HepG2 (cell line): ENCODE measurements around the gene P2RY8. TPM values are rescaled to one million over a fixed set of nuclear protein-coding genes. Genes with fewer than 3 reads are reported as not detected.
A peak's percentile ranks its signal among the peaks of the same experiment; 100 is the strongest.

Experiments
- ATAC-seq: fragments of 200-7000 bp; cut with Tn5 transposase; 3 replicates; pipeline ENCODE4 v1.9.1; 2020; ENCODE audit warnings: mild to moderate bottlenecking, moderate library complexity
- BruUV-seq: library from RNA; stranded (reverse); fragments of 400-500 nt; replicated peaks from 2 replicates; lab custom pipeline; 2021; lab: Mats Ljungman, UMichigan
- CTCF ChIA-PET: fragments of 300-600 bp; formaldehyde crosslinking; extraction: SDS; loops from one replicate; lab custom pipeline; 2021; ENCODE audit warnings: low total read pairs, inconsistent platforms, low intra/inter-chr PET ratio; lab: Yijun Ruan, JAX
- POLR2A ChIA-PET: fragments of 350-600 bp; sonication (Branson Sonifier 250); formaldehyde crosslinking; loops from one replicate; lab custom pipeline; 2020; ENCODE audit warnings: antibody characterized with exemption, inconsistent platforms; lab: Yijun Ruan, JAX
- DNase-seq: peaks from one replicate; pipeline ENCODE4 v3.0.0-alpha.2; 2015; ENCODE audit warnings: low spot score
- FAIRE-seq: peaks from 3 replicates; lab custom pipeline; 2011; peaks lifted over from hg19 to GRCh38; lab: Jason Lieb, UNC
- H2AFZ ChIP-seq: one replicate; pipeline ENCODE4 v1.6.1; 2011; ENCODE audit warnings: low read length, inconsistent platforms
- H3K27ac ChIP-seq: fragments of 300-600 bp; 3 replicates; pipeline ENCODE4 v1.8.0; 2011; ENCODE audit warnings: mixed run types, mild to moderate bottlenecking, mixed read lengths, low read length, inconsistent platforms; ENCODE audit not compliant: insufficient read depth; ENCODE audit errors: extremely low read length
- H3K27me3 ChIP-seq, 2 experiments: fragments of 200-600 bp in 1 of 2; 2 replicates in 1 of 2; 3 replicates in 1 of 2; pipeline versions ENCODE4 v1.6.0 to v1.8.0; 2011; ENCODE audit warnings: low read length in 2 of 2, mild to moderate bottlenecking in 2 of 2, moderate library complexity in 2 of 2, inconsistent platforms in 1 of 2; ENCODE audit not compliant: insufficient read depth in 2 of 2, control insufficient read depth in 1 of 2
- H3K36me3 ChIP-seq, 2 experiments: fragments of 200-600 bp in 1 of 2; replicated peaks in 1 of 2; 2 replicates in 1 of 2; 3 replicates in 1 of 2; pipeline versions ENCODE4 v1.5.1 to v1.8.0; 2011; ENCODE audit warnings: low read length in 2 of 2, inconsistent platforms in 1 of 2; ENCODE audit not compliant: insufficient read depth in 2 of 2, control insufficient read depth in 1 of 2
- H3K4me1 ChIP-seq: 2 replicates; pipeline ENCODE4 v1.5.1; 2012; ENCODE audit warnings: low read length, inconsistent platforms; ENCODE audit not compliant: insufficient read depth
- H3K4me2 ChIP-seq: 2 replicates; pipeline ENCODE4 v1.6.0; 2011; ENCODE audit warnings: low read depth, low read length, inconsistent platforms
- H3K4me3 ChIP-seq, 3 experiments: fragments of 200-600 bp in 1 of 3; sonication (generic), shearing (Covaris generic) in 1 of 3; replicated peaks in 1 of 3; 2 replicates each; pipeline ENCODE4 v1.5.1; 2011 to 2016; ENCODE audit warnings: low read length in 3 of 3, inconsistent platforms in 2 of 3, low read depth in 2 of 3, mild to moderate bottlenecking in 2 of 3, control low read depth in 1 of 3, mixed read lengths in 1 of 3; ENCODE audit not compliant: insufficient read depth in 1 of 3
- H3K79me2 ChIP-seq: one replicate; pipeline ENCODE4 v1.6.1; 2011; ENCODE audit warnings: low read length, inconsistent platforms; ENCODE audit not compliant: insufficient read depth
- H3K9ac ChIP-seq: 2 replicates; pipeline ENCODE4 v1.6.0; 2011; ENCODE audit warnings: mild to moderate bottlenecking, low read depth, low read length, inconsistent platforms; ENCODE audit not compliant: insufficient read depth
- H3K9me3 ChIP-seq: 2 replicates; pipeline ENCODE4 v1.5.1; 2012; ENCODE audit warnings: mild to moderate bottlenecking, low read length
- H4K20me1 ChIP-seq: 2 replicates; pipeline ENCODE4 v1.6.0; 2011; ENCODE audit warnings: inconsistent platforms, mild to moderate bottlenecking, low read length, moderate library complexity; ENCODE audit not compliant: insufficient read depth
- ASH2L ChIP-seq: fragments of 300-600, 200-600 bp; sonication (generic); IDR thresholded peaks from 2 replicates; pipeline ENCODE4 v1.7.0; 2017; ENCODE audit warnings: low read depth, mild to moderate bottlenecking, moderate library complexity, mixed read lengths, low read length; ENCODE audit not compliant: insufficient read length
- HOXA9 ChIP-seq: sonication (generic); formaldehyde crosslinking; IDR thresholded peaks from 2 replicates; pipeline ENCODE4 v1.8.1; 2022; ENCODE audit warnings: missing genetic modification reagents, mild to moderate bottlenecking, moderate library complexity, borderline replicate concordance
- SPEN ChIP-seq: sonication (generic); formaldehyde crosslinking; IDR thresholded peaks from 2 replicates; pipeline ENCODE4 v1.5.1; 2020; ENCODE audit warnings: low read depth, mild to moderate bottlenecking, missing genetic modification reagents
- ZFP37 ChIP-seq: sonication (generic); formaldehyde crosslinking; IDR thresholded peaks from 2 replicates; pipeline ENCODE4 v1.4.0; 2020; ENCODE audit warnings: missing genetic modification reagents, borderline replicate concordance
- ZNF773 ChIP-seq: sonication (generic); formaldehyde crosslinking; IDR thresholded peaks from 2 replicates; pipeline ENCODE4 v1.4.0; 2020; ENCODE audit warnings: missing genetic modification reagents, borderline replicate concordance
- WGBS: methylation state at CpG from one replicate; pipeline ENCODE4 v1.1.6; 2017; ENCODE audit warnings: low lambda C conversion rate; 5-methylcytosine and 5-hydroxymethylcytosine counted together
- in situ Hi-C: cut with HindIII; loops from 2 replicates; pipeline ENCODE4 v1.10.0; 2017; ENCODE audit warnings: low pct_unique_long_range_greater_than_20kb; ENCODE audit not compliant: extremely low pct_ligation_motif_present
- intact Hi-C: fragments of 100-400 bp; cut with micrococcal nuclease; formaldehyde crosslinking; loops from one replicate; pipeline ENCODE4 v1.10.0; 2022; ENCODE audit not compliant: unreplicated experiment
- polyA plus RNA-seq, 8 experiments: library from polyadenylated mRNA; depleted of rRNA in 3 of 8; stranded (reverse) in 7 of 8; unstranded in 1 of 8; fragments of >200 nt; fragmentation: Illumina TruSeq in 4 of 8; extraction: Trizol in 4 of 8; gene quantifications; 2 replicates each; pipeline versions ENCODE4 v1.2.1 to v1.2.3, GENCODE V29; 2011 to 2016; ENCODE audit warnings: low read depth in 4 of 8, missing spikeins in 1 of 8, mixed read lengths in 1 of 8; ENCODE audit not compliant: insufficient read depth in 1 of 8
- total RNA-seq, 5 experiments: library from RNA; depleted of rRNA; stranded (reverse); fragments of >200 nt; fragmentation: Illumina TruSeq; extraction: Trizol; gene quantifications; 2 replicates each; pipeline ENCODE4 v1.2.3, GENCODE V29; 2016; ENCODE audit warnings: low read depth in 1 of 5
- TF ChIP-seq, protein P1 (sequence below), 2 experiments: sonication (generic) in 1 of 2; formaldehyde crosslinking in 1 of 2; IDR thresholded peaks; 2 replicates each; pipeline versions ENCODE4 v1.4.0 to v1.6.1; 2018 to 2020; ENCODE audit warnings: missing genetic modification reagents in 2 of 2, borderline replicate concordance in 1 of 2, low read depth in 1 of 2, mild to moderate bottlenecking in 1 of 2, missing biosample characterization in 1 of 2
- TF ChIP-seq, protein P2 (sequence below): sonication (generic); formaldehyde crosslinking; conservative IDR thresholded peaks from 2 replicates; pipeline ENCODE4 v1.4.0; 2020; ENCODE audit warnings: mild to moderate bottlenecking, missing genetic modification reagents, moderate library complexity
- TF ChIP-seq, protein P3 (sequence below): sonication (generic); formaldehyde crosslinking; IDR thresholded peaks from 2 replicates; pipeline ENCODE4 v1.4.0; 2020; ENCODE audit warnings: mild to moderate bottlenecking, missing genetic modification reagents
- TF ChIP-seq, protein P4 (sequence below): sonication (generic); formaldehyde crosslinking; IDR thresholded peaks from 2 replicates; pipeline ENCODE4 v1.4.0; 2020; ENCODE audit warnings: missing genetic modification reagents

The P2RY8 gene
- total and polyA plus RNA-seq, 2 of the 13 experiments (the other 11 are each of a cell fraction or from before 2014, with no cell fraction given): 1.0 to 1.3 TPM

DNA sequence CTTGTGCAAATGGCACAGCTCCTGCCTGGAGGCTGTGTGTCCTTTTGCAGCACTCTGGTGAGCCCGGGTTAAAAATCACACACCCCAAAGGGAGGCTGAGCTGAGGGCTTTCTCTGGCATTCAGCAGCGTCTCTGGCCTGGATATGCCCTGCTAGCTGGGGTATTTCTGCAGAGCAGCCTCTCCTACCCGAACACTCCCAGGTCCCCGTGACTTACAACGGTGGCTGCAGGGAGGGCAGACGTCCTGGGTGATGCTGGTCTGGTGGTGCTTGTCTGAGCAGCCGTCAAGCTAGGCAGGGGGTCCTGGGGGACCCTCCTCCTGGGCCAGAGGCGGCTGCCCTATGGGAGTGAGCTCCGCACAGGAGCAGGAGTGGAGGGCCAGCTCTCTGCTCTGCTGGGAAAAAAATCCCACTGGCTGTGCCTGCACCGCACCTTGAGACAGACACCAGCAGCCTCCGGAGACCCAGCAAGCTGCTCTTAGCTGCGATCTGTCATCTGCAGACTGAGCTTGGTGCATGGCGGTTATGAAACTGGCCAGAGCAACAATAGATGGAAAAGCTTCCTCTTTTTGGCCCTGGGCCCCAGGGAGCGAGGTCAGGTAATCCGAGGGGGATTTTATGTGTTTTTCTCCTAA, 43.0 kb downstream of the P2RY8 start:
- ChIA-PET CTCF (no interaction called here), POLR2A (no interaction called here)
- no peak overlapping the region for H2AFZ ChIP-seq
- FAIRE-seq (no peak), ATAC-seq (peak; percentile 37), DNase-seq (no peak)
- H3K9ac ChIP-seq: no peak overlapping the region
- in situ Hi-C loops: no loop called here
- no peaks in the 10 kb centered on the region for H4K20me1 ChIP-seq
- intact Hi-C loops: no loop called here
- no peaks in the 10 kb centered on the region for H3K79me2 ChIP-seq
- no peaks in the 10 kb centered on the region for H3K4me1 ChIP-seq
- no peak overlapping the region for H3K4me2 ChIP-seq
- WGBS: 65% methylated on average over 5 of the region's 15 CpGs
- no peaks in the 10 kb centered on the region for H3K36me3 ChIP-seq
- BruUV-seq: no TSS peak
- no peak overlapping the region for H3K27ac ChIP-seq
- H3K27me3 ChIP-seq: no peaks in the 10 kb centered on the region
- no peak overlapping the region for H3K4me3 ChIP-seq
- no peaks in the 10 kb centered on the region for H3K9me3 ChIP-seq
- TF ChIP-seq, protein P1, sequence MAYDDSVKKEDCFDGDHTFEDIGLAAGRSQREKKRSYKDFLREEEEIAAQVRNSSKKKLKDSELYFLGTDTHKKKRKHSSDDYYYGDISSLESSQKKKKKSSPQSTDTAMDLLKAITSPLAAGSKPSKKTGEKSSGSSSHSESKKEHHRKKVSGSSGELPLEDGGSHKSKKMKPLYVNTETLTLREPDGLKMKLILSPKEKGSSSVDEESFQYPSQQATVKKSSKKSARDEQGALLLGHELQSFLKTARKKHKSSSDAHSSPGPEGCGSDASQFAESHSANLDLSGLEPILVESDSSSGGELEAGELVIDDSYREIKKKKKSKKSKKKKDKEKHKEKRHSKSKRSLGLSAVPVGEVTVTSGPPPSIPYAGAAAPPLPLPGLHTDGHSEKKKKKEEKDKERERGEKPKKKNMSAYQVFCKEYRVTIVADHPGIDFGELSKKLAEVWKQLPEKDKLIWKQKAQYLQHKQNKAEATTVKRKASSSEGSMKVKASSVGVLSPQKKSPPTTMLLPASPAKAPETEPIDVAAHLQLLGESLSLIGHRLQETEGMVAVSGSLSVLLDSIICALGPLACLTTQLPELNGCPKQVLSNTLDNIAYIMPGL (CRISPR knock-in tag; IDR thresholded peaks at IDR 0.05; ENCODE audit: borderline replicate concordance in 1 of 2, low read depth in 1 of 2): no peak
- TF ChIP-seq, protein P2, sequence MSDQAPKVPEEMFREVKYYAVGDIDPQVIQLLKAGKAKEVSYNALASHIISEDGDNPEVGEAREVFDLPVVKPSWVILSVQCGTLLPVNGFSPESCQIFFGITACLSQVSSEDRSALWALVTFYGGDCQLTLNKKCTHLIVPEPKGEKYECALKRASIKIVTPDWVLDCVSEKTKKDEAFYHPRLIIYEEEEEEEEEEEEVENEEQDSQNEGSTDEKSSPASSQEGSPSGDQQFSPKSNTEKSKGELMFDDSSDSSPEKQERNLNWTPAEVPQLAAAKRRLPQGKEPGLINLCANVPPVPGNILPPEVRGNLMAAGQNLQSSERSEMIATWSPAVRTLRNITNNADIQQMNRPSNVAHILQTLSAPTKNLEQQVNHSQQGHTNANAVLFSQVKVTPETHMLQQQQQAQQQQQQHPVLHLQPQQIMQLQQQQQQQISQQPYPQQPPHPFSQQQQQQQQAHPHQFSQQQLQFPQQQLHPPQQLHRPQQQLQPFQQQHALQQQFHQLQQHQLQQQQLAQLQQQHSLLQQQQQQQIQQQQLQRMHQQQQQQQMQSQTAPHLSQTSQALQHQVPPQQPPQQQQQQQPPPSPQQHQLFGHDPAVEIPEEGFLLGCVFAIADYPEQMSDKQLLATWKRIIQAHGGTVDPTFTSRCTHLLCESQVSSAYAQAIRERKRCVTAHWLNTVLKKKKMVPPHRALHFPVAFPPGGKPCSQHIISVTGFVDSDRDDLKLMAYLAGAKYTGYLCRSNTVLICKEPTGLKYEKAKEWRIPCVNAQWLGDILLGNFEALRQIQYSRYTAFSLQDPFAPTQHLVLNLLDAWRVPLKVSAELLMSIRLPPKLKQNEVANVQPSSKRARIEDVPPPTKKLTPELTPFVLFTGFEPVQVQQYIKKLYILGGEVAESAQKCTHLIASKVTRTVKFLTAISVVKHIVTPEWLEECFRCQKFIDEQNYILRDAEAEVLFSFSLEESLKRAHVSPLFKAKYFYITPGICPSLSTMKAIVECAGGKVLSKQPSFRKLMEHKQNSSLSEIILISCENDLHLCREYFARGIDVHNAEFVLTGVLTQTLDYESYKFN: no peak
- TF ChIP-seq SPEN (CRISPR knock-in tag) (no peak), ZFP37 (no peak), ZNF773 (CRISPR knock-in tag) (no peak), ASH2L (no peak), HOXA9 (no peak)
- TF ChIP-seq, protein P3, sequence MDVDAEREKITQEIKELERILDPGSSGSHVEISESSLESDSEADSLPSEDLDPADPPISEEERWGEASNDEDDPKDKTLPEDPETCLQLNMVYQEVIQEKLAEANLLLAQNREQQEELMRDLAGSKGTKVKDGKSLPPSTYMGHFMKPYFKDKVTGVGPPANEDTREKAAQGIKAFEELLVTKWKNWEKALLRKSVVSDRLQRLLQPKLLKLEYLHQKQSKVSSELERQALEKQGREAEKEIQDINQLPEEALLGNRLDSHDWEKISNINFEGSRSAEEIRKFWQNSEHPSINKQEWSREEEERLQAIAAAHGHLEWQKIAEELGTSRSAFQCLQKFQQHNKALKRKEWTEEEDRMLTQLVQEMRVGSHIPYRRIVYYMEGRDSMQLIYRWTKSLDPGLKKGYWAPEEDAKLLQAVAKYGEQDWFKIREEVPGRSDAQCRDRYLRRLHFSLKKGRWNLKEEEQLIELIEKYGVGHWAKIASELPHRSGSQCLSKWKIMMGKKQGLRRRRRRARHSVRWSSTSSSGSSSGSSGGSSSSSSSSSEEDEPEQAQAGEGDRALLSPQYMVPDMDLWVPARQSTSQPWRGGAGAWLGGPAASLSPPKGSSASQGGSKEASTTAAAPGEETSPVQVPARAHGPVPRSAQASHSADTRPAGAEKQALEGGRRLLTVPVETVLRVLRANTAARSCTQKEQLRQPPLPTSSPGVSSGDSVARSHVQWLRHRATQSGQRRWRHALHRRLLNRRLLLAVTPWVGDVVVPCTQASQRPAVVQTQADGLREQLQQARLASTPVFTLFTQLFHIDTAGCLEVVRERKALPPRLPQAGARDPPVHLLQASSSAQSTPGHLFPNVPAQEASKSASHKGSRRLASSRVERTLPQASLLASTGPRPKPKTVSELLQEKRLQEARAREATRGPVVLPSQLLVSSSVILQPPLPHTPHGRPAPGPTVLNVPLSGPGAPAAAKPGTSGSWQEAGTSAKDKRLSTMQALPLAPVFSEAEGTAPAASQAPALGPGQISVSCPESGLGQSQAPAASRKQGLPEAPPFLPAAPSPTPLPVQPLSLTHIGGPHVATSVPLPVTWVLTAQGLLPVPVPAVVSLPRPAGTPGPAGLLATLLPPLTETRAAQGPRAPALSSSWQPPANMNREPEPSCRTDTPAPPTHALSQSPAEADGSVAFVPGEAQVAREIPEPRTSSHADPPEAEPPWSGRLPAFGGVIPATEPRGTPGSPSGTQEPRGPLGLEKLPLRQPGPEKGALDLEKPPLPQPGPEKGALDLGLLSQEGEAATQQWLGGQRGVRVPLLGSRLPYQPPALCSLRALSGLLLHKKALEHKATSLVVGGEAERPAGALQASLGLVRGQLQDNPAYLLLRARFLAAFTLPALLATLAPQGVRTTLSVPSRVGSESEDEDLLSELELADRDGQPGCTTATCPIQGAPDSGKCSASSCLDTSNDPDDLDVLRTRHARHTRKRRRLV (CRISPR knock-in tag): no peak
- TF ChIP-seq, protein P4, sequence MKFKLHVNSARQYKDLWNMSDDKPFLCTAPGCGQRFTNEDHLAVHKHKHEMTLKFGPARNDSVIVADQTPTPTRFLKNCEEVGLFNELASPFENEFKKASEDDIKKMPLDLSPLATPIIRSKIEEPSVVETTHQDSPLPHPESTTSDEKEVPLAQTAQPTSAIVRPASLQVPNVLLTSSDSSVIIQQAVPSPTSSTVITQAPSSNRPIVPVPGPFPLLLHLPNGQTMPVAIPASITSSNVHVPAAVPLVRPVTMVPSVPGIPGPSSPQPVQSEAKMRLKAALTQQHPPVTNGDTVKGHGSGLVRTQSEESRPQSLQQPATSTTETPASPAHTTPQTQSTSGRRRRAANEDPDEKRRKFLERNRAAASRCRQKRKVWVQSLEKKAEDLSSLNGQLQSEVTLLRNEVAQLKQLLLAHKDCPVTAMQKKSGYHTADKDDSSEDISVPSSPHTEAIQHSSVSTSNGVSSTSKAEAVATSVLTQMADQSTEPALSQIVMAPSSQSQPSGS: no peak
